Measurements from ENCODE around the gene LCMT1. TPM values are rescaled to one million over a fixed set of nuclear protein-coding genes. Genes with fewer than 3 reads are reported as not detected.

Gene LCMT1
- total and polyA plus RNA-seq, 4 donors: 40.1 to 70.9 (median 59.0) TPM

- no peaks in the 10 kb centered on the region for H3K36me3 ChIP-seq (ENCODE audit: control insufficient read depth, insufficient read depth, low read length)
- peaks cover 8% of the 10 kb centered on the region for H3K4me1 ChIP-seq (ENCODE audit: control insufficient read depth, insufficient read depth, low read length)
- WGBS (ENCODE audit: insufficient coverage): 54% methylated on average over 8 of the region's 10 CpGs
- no peaks in the 10 kb centered on the region for H3K27me3 ChIP-seq (ENCODE audit: control insufficient read depth, insufficient read depth, low read length)
- DNase-seq (ENCODE audit: low read depth in 4 of 6, low spot score in 6 of 6): no peak
- no peaks in the 10 kb centered on the region for H3K9me3 ChIP-seq (ENCODE audit: control insufficient read depth, insufficient read depth, low read length)
- no peak overlapping the region for H3K27ac ChIP-seq (ENCODE audit: low read depth, low read length)
- no peak overlapping the region for H3K4me3 ChIP-seq (ENCODE audit: low read depth, low read length)
These were observed 19.1 kb upstream of the LCMT1 start for GRCh38 chr16:25092441-25092840.

GRCh38 chr16:25093208-25094061 is 18.1 kb upstream of the LCMT1 start:
- 97% methylated on average over 4 of the region's 10 CpGs for WGBS (ENCODE audit: insufficient coverage)
- Histone ChIP-seq H3K27ac (ENCODE audit: low read depth, low read length) (no peak overlapping the region), H3K9me3 (ENCODE audit: control insufficient read depth, insufficient read depth, low read length) (no peaks in the 10 kb centered on the region)

DNA sequence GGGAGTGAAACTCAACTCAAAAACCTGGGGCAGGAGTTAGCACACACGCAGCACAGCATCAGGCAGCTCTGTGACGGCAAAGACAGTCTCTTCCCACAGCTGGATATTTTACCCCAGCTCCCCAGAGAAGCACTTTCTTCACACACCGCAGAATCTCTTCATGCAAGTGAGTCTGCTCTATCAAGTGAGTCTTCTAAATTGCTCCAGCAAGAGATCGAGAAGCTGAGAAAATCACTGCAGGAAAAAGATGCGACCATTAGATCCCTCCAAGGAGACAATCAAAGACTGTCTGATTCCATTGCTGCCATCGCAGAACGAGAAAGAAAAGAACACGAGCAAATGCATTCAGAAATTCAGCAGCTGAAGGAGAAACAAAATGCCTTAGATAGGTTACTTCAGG is 16.9 kb upstream of the LCMT1 start:
- Histone ChIP-seq H3K27me3 (ENCODE audit: control insufficient read depth, insufficient read depth, low read length) (no peaks in the 10 kb centered on the region), H3K27ac (ENCODE audit: low read depth, low read length) (no peak overlapping the region), H3K9me3 (ENCODE audit: control insufficient read depth, insufficient read depth, low read length) (no peaks in the 10 kb centered on the region), H3K4me1 (ENCODE audit: control insufficient read depth, insufficient read depth, low read length) (peaks cover 4% of the 10 kb centered on the region), H3K36me3 (ENCODE audit: control insufficient read depth, insufficient read depth, low read length) (no peaks in the 10 kb centered on the region), H3K4me3 (ENCODE audit: low read depth, low read length) (no peak overlapping the region)
- DNase-seq (ENCODE audit: low read depth in 4 of 6, low spot score in 6 of 6): peak in 2 of 6 donors; percentile 33 to 88
- 78% methylated on average over 5 of the region's 8 CpGs for WGBS (ENCODE audit: insufficient coverage)

More at GRCh38 chr16:25093208-25094061, 18.1 kb upstream of the LCMT1 start:
- DNase-seq (ENCODE audit: low read depth in 4 of 6, low spot score in 6 of 6): no peak
- Histone ChIP-seq H3K36me3 (ENCODE audit: control insufficient read depth, insufficient read depth, low read length) (no peaks in the 10 kb centered on the region), H3K27me3 (ENCODE audit: control insufficient read depth, insufficient read depth, low read length) (no peaks in the 10 kb centered on the region), H3K4me1 (ENCODE audit: control insufficient read depth, insufficient read depth, low read length) (peaks cover 8% of the 10 kb centered on the region), H3K4me3 (ENCODE audit: low read depth, low read length) (no peak overlapping the region)

DNA sequence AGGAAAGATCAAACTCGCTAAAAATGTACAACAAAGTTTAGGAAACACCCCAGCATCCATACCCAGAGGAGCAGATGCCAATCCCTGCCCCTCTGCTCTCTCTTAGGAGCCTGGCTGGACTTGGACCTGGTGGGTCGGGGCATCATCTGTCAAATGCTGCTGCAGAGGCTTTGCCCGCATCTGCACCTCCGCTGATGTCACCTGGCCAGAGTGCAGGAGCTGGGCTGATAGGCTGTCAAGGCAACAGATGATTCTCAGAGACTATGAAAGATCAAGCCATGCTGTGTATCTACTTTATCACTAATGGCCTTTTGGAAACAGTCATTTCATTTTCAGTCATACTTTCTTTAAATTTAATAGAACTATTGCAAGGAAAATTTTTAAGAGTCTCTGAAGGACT is 15.9 kb upstream of the LCMT1 start:
- Histone ChIP-seq H3K27ac (ENCODE audit: low read depth, low read length) (no peak overlapping the region), H3K27me3 (ENCODE audit: control insufficient read depth, insufficient read depth, low read length) (no peaks in the 10 kb centered on the region), H3K4me3 (ENCODE audit: low read depth, low read length) (no peak overlapping the region), H3K36me3 (ENCODE audit: control insufficient read depth, insufficient read depth, low read length) (no peaks in the 10 kb centered on the region), H3K4me1 (ENCODE audit: control insufficient read depth, insufficient read depth, low read length) (peaks cover 4% of the 10 kb centered on the region), H3K9me3 (ENCODE audit: control insufficient read depth, insufficient read depth, low read length) (no peaks in the 10 kb centered on the region)
- no peak for DNase-seq (ENCODE audit: low read depth in 4 of 6, low spot score in 6 of 6)
- 53% methylated on average over 4 of the region's 4 CpGs for WGBS (ENCODE audit: insufficient coverage)

DNA sequence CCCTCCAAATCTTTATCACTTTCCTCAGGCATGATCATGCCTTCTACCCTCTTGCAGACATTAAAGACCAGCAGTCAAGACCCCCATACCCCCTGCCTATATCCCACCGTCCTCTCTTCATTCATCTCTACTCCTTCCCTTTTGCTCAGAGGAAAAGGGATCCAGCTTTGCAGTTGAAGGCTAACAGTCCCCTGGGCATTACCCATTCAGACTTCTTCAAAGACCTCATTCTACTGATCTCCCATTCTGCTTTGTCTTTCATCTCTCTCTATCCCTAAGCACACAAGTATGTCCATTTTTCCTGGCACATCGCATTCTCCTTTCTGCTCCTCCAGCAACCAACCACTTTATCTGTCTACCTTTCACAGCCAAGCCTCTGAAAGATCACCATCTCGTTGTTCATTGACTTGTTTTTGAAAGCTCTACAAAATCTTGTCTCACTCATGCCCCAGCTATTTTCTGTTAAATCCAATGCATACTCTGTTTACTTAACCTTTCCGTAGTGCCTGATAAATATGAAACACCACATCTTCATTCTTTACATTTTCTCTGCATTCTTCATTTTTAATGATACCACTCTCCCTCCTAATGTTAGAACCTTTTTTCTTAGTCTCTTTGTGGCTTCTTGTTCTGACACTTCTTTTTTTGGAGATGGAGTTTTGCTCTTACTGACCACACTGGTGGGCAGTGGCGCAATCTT is 14.1 kb upstream of the LCMT1 start:
- H3K4me3 ChIP-seq (ENCODE audit: low read depth, low read length): no peak overlapping the region
- H3K4me1 ChIP-seq (ENCODE audit: control insufficient read depth, insufficient read depth, low read length): peaks cover 3% of the 10 kb centered on the region
- no peaks in the 10 kb centered on the region for H3K36me3 ChIP-seq (ENCODE audit: control insufficient read depth, insufficient read depth, low read length)
- H3K27ac ChIP-seq (ENCODE audit: low read depth, low read length): no peak overlapping the region
- no peak for DNase-seq (ENCODE audit: low read depth in 4 of 6, low spot score in 6 of 6)
- WGBS (ENCODE audit: insufficient coverage): 58% methylated on average over 4 of the region's 5 CpGs
- H3K27me3 ChIP-seq (ENCODE audit: control insufficient read depth, insufficient read depth, low read length): no peaks in the 10 kb centered on the region
- no peaks in the 10 kb centered on the region for H3K9me3 ChIP-seq (ENCODE audit: control insufficient read depth, insufficient read depth, low read length)

- no peaks in the 10 kb centered on the region for H3K36me3 ChIP-seq (ENCODE audit: control insufficient read depth, insufficient read depth, low read length)
- H3K4me1 ChIP-seq (ENCODE audit: control insufficient read depth, insufficient read depth, low read length): no peaks in the 10 kb centered on the region
- H3K4me3 ChIP-seq (ENCODE audit: low read depth, low read length): no peak overlapping the region
- WGBS (ENCODE audit: insufficient coverage): 77% methylated on average over 3 of the region's 5 CpGs
- no peaks in the 10 kb centered on the region for H3K27me3 ChIP-seq (ENCODE audit: control insufficient read depth, insufficient read depth, low read length)
- no peak overlapping the region for H3K27ac ChIP-seq (ENCODE audit: low read depth, low read length)
- DNase-seq (ENCODE audit: low read depth in 4 of 6, low spot score in 6 of 6): no peak
- no peaks in the 10 kb centered on the region for H3K9me3 ChIP-seq (ENCODE audit: control insufficient read depth, insufficient read depth, low read length)
These were observed 11.0 kb upstream of the LCMT1 start for GRCh38 chr16:25100511-25100910.

GRCh38 chr16:25106567-25107465 is 4.7 kb upstream of the LCMT1 start:
- peak overlapping the region; percentile 69 for H3K4me3 ChIP-seq (ENCODE audit: low read depth, low read length)
- peak overlapping the region; percentile 65 for H3K27ac ChIP-seq (ENCODE audit: low read depth, low read length)
- peaks cover 20% of the 10 kb centered on the region for H3K4me1 ChIP-seq (ENCODE audit: control insufficient read depth, insufficient read depth, low read length)
- H3K36me3 ChIP-seq (ENCODE audit: control insufficient read depth, insufficient read depth, low read length): no peaks in the 10 kb centered on the region
- peak; percentile 77 to 95 (median 84) for DNase-seq (ENCODE audit: low read depth in 4 of 6, low spot score in 6 of 6)
- H3K9me3 ChIP-seq (ENCODE audit: control insufficient read depth, insufficient read depth, low read length): no peaks in the 10 kb centered on the region
- WGBS (ENCODE audit: insufficient coverage): 0% methylated on average over 60 of the region's 63 CpGs
- H3K27me3 ChIP-seq (ENCODE audit: control insufficient read depth, insufficient read depth, low read length): no peaks in the 10 kb centered on the region

DNA sequence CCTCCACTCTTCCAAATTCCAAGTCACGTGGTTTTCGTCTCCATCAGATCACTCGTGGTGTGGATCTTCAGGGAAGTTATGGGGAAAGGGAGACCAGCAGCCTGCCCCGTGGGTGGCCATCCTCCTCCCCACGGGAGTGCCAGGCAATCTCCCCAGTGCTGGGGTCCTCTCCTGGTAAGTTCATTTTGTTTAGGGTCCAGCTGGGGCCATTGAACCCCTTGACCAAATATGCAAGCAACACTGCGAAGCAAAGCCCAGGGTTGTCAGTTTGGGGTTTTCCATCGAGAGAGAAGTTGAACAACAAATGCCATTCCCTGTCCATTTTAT is 4.1 kb upstream of the LCMT1 start:
- peak overlapping the region; percentile 65 for H3K27ac ChIP-seq (ENCODE audit: low read depth, low read length)

GRCh38 chr16:25108054-25108453 is 3.5 kb upstream of the LCMT1 start:
- Histone ChIP-seq H3K4me1 (ENCODE audit: control insufficient read depth, insufficient read depth, low read length) (peaks cover 31% of the 10 kb centered on the region), H3K27ac (ENCODE audit: low read depth, low read length) (no peak overlapping the region), H3K36me3 (ENCODE audit: control insufficient read depth, insufficient read depth, low read length) (no peaks in the 10 kb centered on the region), H3K4me3 (ENCODE audit: low read depth, low read length) (no peak overlapping the region), H3K27me3 (ENCODE audit: control insufficient read depth, insufficient read depth, low read length) (no peaks in the 10 kb centered on the region), H3K9me3 (ENCODE audit: control insufficient read depth, insufficient read depth, low read length) (no peaks in the 10 kb centered on the region)
- 73% methylated on average over 3 of the region's 3 CpGs for WGBS (ENCODE audit: insufficient coverage)
- peak in 1 of 6 donors; percentile 22 for DNase-seq (ENCODE audit: low read depth in 4 of 6, low spot score in 6 of 6)

More for the DNA sequence above, 4.1 kb upstream of the LCMT1 start:
- Histone ChIP-seq H3K9me3 (ENCODE audit: control insufficient read depth, insufficient read depth, low read length) (no peaks in the 10 kb centered on the region), H3K27me3 (ENCODE audit: control insufficient read depth, insufficient read depth, low read length) (no peaks in the 10 kb centered on the region), H3K4me1 (ENCODE audit: control insufficient read depth, insufficient read depth, low read length) (peaks cover 26% of the 10 kb centered on the region), H3K36me3 (ENCODE audit: control insufficient read depth, insufficient read depth, low read length) (no peaks in the 10 kb centered on the region), H3K4me3 (ENCODE audit: low read depth, low read length) (peak overlapping the region; percentile 69)
- 100% methylated on average over 1 of the region's 7 CpGs for WGBS (ENCODE audit: insufficient coverage)
- no peak for DNase-seq (ENCODE audit: low read depth in 4 of 6, low spot score in 6 of 6)
